Measurements from ENCODE around the gene DERL2. TPM values are rescaled to one million over a fixed set of nuclear protein-coding genes. Genes with fewer than 3 reads are reported as not detected.

The DERL2 gene
- total and polyA plus RNA-seq, 2 of the 4 experiments (the other 2 are of a cell fraction): 27.4 to 44.2 TPM

DNA sequence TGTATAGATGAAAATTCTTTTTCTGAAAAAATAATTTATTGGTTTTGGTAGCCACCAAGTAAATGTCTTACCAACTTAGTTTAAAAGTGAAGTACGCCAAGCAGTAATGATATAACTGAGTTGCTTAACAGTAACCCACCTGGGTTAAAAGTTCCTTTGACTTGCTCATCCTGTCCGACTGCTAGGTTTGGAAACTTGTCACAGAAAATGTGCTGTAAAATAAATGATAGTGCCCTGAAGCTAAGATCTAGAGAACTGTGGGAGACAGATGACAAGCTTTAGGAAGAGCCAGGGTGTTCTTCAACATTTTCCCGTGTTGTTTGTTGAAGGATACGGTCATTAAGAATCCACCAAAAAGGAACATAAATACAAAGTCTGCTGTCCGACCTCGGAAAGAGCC, 5.0 kb downstream of the DERL2 start:
- 90% methylated on average over 2 of the region's 6 CpGs; no CpG with 5 or more reads in 1 of the 2 experiments for WGBS, 2 experiments (ENCODE audit: extremely low coverage in 2 of 2, insufficient read length in 1 of 2)
- Histone ChIP-seq H3K4ac (ENCODE audit: low read depth, low read length) (no peak overlapping the region), H3K4me1 (ENCODE audit: control insufficient read depth, insufficient read depth, low read length) (no peaks in the 10 kb centered on the region), H4K5ac (ENCODE audit: low read depth, low read length) (no peak overlapping the region), H2BK15ac (ENCODE audit: low read depth, low read length) (no peak overlapping the region), H3K27me3 (ENCODE audit: control insufficient read depth, insufficient read depth, low read length) (no peaks in the 10 kb centered on the region), H2BK5ac (ENCODE audit: low read depth, low read length, poor library complexity, severe bottlenecking) (no peak overlapping the region), H2AFZ (replicated peaks; ENCODE audit: low read length, poor library complexity) (no peak overlapping the region), H2BK120ac (ENCODE audit: low read depth, low read length) (no peak overlapping the region), H3K9me3 (ENCODE audit: control insufficient read depth, insufficient read depth, low read length) (no peaks in the 10 kb centered on the region), H3K79me1 (ENCODE audit: low read depth in 1 of 2, low read length in 2 of 2) (peaks cover 42 to 62% of the 10 kb centered on the region in 2 experiments), H3K27ac (ENCODE audit: insufficient read depth, low read length) (no peak overlapping the region), H3K18ac (ENCODE audit: low read depth, low read length) (no peak overlapping the region), H3K9me1 (ENCODE audit: insufficient read depth, low read length) (0 out of 2 replicates have a peak, but pooled peaks cover 2% of the 10 kb centered on the region), H2AK5ac (ENCODE audit: low read depth, low read length) (no peak overlapping the region), H3K56ac (ENCODE audit: extremely low read depth, insufficient read depth, low read length) (no peak overlapping the region), H4K20me1 (ENCODE audit: insufficient read depth, low read length) (no peaks in the 10 kb centered on the region), H3K36me3 (ENCODE audit: control insufficient read depth, insufficient read depth, low read length) (peaks cover 43% of the 10 kb centered on the region), H3K9ac (ENCODE audit: low read depth, low read length) (no peak overlapping the region), H3K14ac (replicated peaks; ENCODE audit: low read depth, low read length) (no peak overlapping the region), H4K8ac (ENCODE audit: low read depth in 2 of 2, low read length in 2 of 2) (no peak overlapping the region), H3K4me3 (ENCODE audit: insufficient read depth, low read depth, low read length) (no peak overlapping the region), H3K23ac (ENCODE audit: low read depth, low read length) (no peak overlapping the region), H3K4me2 (ENCODE audit: low read depth, low read length) (no peak overlapping the region), H2AK9ac (replicated peaks; ENCODE audit: low read depth, low read length, poor library complexity) (no peak overlapping the region), H4K91ac (ENCODE audit: insufficient read depth, low read depth, low read length) (no peak overlapping the region), H2BK20ac (ENCODE audit: low read depth, low read length) (no peak overlapping the region)
- no TSS peak for BruUV-seq (replicated peaks)
- DNase-seq (no peak), ATAC-seq (ENCODE audit: low read depth) (no peak)
- CTCF ChIA-PET: no interaction called here
- TF ChIP-seq RFX5 (IDR thresholded peaks at IDR 0.05; ENCODE audit: low read depth, low read length) (no peak), MXI1 (IDR thresholded peaks at IDR 0.05; ENCODE audit: borderline replicate concordance, low read depth, low read length) (no peak), SMC3 (IDR thresholded peaks at IDR 0.05; ENCODE audit: low read depth, low read length) (no peak), RAD21 (IDR thresholded peaks at IDR 0.05; ENCODE audit: low read length) (no peak), MAZ (IDR thresholded peaks at IDR 0.05; ENCODE audit: borderline replicate concordance, low read depth, low read length) (no peak), CEBPB (IDR thresholded peaks at IDR 0.05; ENCODE audit: low read depth, low read length) (no peak), FOS (IDR thresholded peaks at IDR 0.05; ENCODE audit: low read depth, low read length) (no peak), POLR2A (IDR thresholded peaks at IDR 0.05; ENCODE audit: low read depth, low read length) (no peak), RCOR1 (IDR thresholded peaks at IDR 0.05; ENCODE audit: insufficient replicate concordance, low read length) (no peak), BHLHE40 (IDR thresholded peaks at IDR 0.05; ENCODE audit: low read depth, low read length) (no peak), NFE2L2 (IDR thresholded peaks at IDR 0.05; ENCODE audit: low read depth, low read length) (no peak), MAFK (IDR thresholded peaks at IDR 0.05; ENCODE audit: low read depth, low read length) (no peak), CHD1 (IDR thresholded peaks at IDR 0.05; ENCODE audit: low read depth, low read length) (no peak)
- TF ChIP-seq, protein P1, sequence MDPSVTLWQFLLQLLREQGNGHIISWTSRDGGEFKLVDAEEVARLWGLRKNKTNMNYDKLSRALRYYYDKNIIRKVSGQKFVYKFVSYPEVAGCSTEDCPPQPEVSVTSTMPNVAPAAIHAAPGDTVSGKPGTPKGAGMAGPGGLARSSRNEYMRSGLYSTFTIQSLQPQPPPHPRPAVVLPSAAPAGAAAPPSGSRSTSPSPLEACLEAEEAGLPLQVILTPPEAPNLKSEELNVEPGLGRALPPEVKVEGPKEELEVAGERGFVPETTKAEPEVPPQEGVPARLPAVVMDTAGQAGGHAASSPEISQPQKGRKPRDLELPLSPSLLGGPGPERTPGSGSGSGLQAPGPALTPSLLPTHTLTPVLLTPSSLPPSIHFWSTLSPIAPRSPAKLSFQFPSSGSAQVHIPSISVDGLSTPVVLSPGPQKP (IDR thresholded peaks at IDR 0.05; ENCODE audit: borderline replicate concordance, low read depth, low read length): no peak
- TF ChIP-seq, protein P2, sequence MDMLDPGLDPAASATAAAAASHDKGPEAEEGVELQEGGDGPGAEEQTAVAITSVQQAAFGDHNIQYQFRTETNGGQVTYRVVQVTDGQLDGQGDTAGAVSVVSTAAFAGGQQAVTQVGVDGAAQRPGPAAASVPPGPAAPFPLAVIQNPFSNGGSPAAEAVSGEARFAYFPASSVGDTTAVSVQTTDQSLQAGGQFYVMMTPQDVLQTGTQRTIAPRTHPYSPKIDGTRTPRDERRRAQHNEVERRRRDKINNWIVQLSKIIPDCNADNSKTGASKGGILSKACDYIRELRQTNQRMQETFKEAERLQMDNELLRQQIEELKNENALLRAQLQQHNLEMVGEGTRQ (IDR thresholded peaks at IDR 0.05; ENCODE audit: low read depth, low read length): no peak
- TF ChIP-seq, protein P3, sequence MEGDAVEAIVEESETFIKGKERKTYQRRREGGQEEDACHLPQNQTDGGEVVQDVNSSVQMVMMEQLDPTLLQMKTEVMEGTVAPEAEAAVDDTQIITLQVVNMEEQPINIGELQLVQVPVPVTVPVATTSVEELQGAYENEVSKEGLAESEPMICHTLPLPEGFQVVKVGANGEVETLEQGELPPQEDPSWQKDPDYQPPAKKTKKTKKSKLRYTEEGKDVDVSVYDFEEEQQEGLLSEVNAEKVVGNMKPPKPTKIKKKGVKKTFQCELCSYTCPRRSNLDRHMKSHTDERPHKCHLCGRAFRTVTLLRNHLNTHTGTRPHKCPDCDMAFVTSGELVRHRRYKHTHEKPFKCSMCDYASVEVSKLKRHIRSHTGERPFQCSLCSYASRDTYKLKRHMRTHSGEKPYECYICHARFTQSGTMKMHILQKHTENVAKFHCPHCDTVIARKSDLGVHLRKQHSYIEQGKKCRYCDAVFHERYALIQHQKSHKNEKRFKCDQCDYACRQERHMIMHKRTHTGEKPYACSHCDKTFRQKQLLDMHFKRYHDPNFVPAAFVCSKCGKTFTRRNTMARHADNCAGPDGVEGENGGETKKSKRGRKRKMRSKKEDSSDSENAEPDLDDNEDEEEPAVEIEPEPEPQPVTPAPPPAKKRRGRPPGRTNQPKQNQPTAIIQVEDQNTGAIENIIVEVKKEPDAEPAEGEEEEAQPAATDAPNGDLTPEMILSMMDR (conservative IDR thresholded peaks at IDR 0.05; ENCODE audit: low read depth, low read length): no peak
- POLR2A ChIA-PET (ENCODE audit: unreplicated experiment): no interaction called here
- intact Hi-C loops (cut with micrococcal nuclease) (no loop called here), in situ Hi-C loops (cut with MboI; ENCODE audit: low sequenced_read_pairs) (no loop called here), dilution Hi-C loops (cut with HindIII; ENCODE audit: low sequenced_read_pairs, unreplicated experiment) (no loop called here)

All from IMR-90 (cell line).